GM21528 (cell line): Measurements from ENCODE around the gene ATXN7L3.

Experiments
- ATAC-seq: cut with Tn5 transposase; IDR thresholded peaks from one replicate; pipeline ENCODE4 v1.9.1; 2021; ENCODE audit warnings: mild to moderate bottlenecking, moderate library complexity; ENCODE audit not compliant: unreplicated experiment, low FRiP score

Gene ATXN7L3

GRCh38 chr17:44203731-44204440, 4.2 kb upstream of the ATXN7L3 start:
- no peak for ATAC-seq

- no peak for ATAC-seq
Observed at GRCh38 chr17:44202756-44203155, 3.1 kb upstream of the ATXN7L3 start.

GRCh38 chr17:44200478-44201155, 933 bp upstream of the ATXN7L3 start:
- no peak for ATAC-seq

- ATAC-seq = peak; percentile 15
Observed at GRCh38 chr17:44198721-44199552, 747 bp downstream of the ATXN7L3 start.

GRCh38 chr17:44197980-44198720, 1.5 kb downstream of the ATXN7L3 start:
- ATAC-seq = no peak

GRCh38 chr17:44197107-44197506, 2.6 kb downstream of the ATXN7L3 start:
- no peak for ATAC-seq

- no peak for ATAC-seq
Observed at GRCh38 chr17:44193326-44194084, 6.2 kb downstream of the ATXN7L3 start.

GRCh38 chr17:44192750-44193149, 6.9 kb downstream of the ATXN7L3 start:
- ATAC-seq = no peak

- ATAC-seq = no peak
Observed at GRCh38 chr17:44191941-44192496, 7.7 kb downstream of the ATXN7L3 start.

- no peak for ATAC-seq
Observed at GRCh38 chr17:44191369-44191768, 8.3 kb downstream of the ATXN7L3 start.

GRCh38 chr17:44190481-44190880, 9.2 kb downstream of the ATXN7L3 start:
- no peak for ATAC-seq

- no peak for ATAC-seq
Observed at GRCh38 chr17:44188576-44189403, 10.9 kb downstream of the ATXN7L3 start.

- peak; percentile 54 for ATAC-seq
Observed at GRCh38 chr17:44187131-44187899, 12.4 kb downstream of the ATXN7L3 start.

- ATAC-seq = peak; percentile 82
Observed at GRCh38 chr17:44186307-44187130, 13.2 kb downstream of the ATXN7L3 start, which contains the start of gene TMUB2. TSS of gene TMUB2 (plus strand) at chr17:44186972. CDS start at chr17:44187709, 737 bp downstream.

- no peak for ATAC-seq
Observed at GRCh38 chr17:44184212-44184810, 15.4 kb downstream of the ATXN7L3 start.

- no peak for ATAC-seq
Observed at GRCh38 chr17:44183024-44183423, 16.7 kb downstream of the ATXN7L3 start.

- no peak for ATAC-seq
Observed at GRCh38 chr17:44178133-44178532, 21.6 kb downstream of the ATXN7L3 start.
